Measurements from ENCODE around the gene NKPD1.

The NKPD1 gene

GRCh38 chr19:45179892-45180370 lies 19.1 kb upstream of the NKPD1 start:
- CTCF ChIA-PET = interaction anchor here (0.6 to 1.0 kb wide), 2 partner anchors 32 to 237 kb away, joined by 3 read pairs; no protein-coding TSS in a partner anchor
- WGBS (ENCODE audit: insufficient coverage) = 58% methylated on average over 5 of the region's 9 CpGs
- H3K4me3 ChIP-seq (ENCODE audit: control insufficient read depth in 1 of 7, extremely low read depth in 1 of 7, insufficient read depth in 4 of 7, low read depth in 2 of 7, low read length in 6 of 7) = peak overlapping the region; percentile 79 to 98 (median 96)

GRCh38 chr19:45179072-45179891 lies 18.5 kb upstream of the NKPD1 start:
- ChIA-PET CTCF (interaction anchor here (0.6 to 2.0 kb wide), 7 partner anchors 9 to 238 kb away, joined by 3 to 9 read pairs (median 3); no protein-coding TSS in a partner anchor), POLR2A (interaction anchor here (0.9 kb wide), 1 partner anchor 27 kb away, joined by 3 read pairs; no protein-coding TSS in a partner anchor)
- no peaks in the 10 kb centered on the region for H3K27me3 ChIP-seq (replicated peaks in 2 of 5; ENCODE audit: control insufficient read depth in 4 of 5, insufficient read depth in 5 of 5, low read length in 4 of 5)
- DNase-seq = peak in 2 of 3 donors; percentile 57 to 61
- H3K9me3 ChIP-seq (ENCODE audit: control extremely low read depth in 1 of 5, control insufficient read depth in 4 of 5, insufficient read depth in 2 of 5, low read depth in 1 of 5, low read length in 4 of 5) = no peaks in the 10 kb centered on the region
- WGBS (ENCODE audit: insufficient coverage) = 7% methylated on average over 76 of the region's 97 CpGs
- H3K4me1 ChIP-seq (ENCODE audit: control extremely low read depth in 1 of 4, control insufficient read depth in 4 of 4, insufficient read depth in 4 of 4, low read length in 3 of 4) = peaks cover 0 to 37% (median 25%) of the 10 kb centered on the region in 4 experiments
- H3K4me3 ChIP-seq (ENCODE audit: control insufficient read depth in 1 of 7, extremely low read depth in 1 of 7, insufficient read depth in 4 of 7, low read depth in 2 of 7, low read length in 6 of 7) = peak overlapping the region; percentile 79 to 98 (median 96)
- peak overlapping the region; percentile 54 to 87 for H3K27ac ChIP-seq (ENCODE audit: insufficient read depth in 1 of 2, low read depth in 1 of 2, low read length in 2 of 2, poor library complexity in 1 of 2, severe bottlenecking in 2 of 2)
- H3K36me3 ChIP-seq (ENCODE audit: control insufficient read depth in 4 of 4, insufficient read depth in 4 of 4, low read length in 3 of 4) = peaks cover 0 to 8% (median 4%) of the 10 kb centered on the region in 4 experiments

More at GRCh38 chr19:45179892-45180370, 19.1 kb upstream of the NKPD1 start:
- H3K27ac ChIP-seq (ENCODE audit: insufficient read depth in 1 of 2, low read depth in 1 of 2, low read length in 2 of 2, poor library complexity in 1 of 2, severe bottlenecking in 2 of 2) = peak overlapping the region in 1 of 2 experiments; percentile 87
- H3K36me3 ChIP-seq (ENCODE audit: control insufficient read depth in 4 of 4, insufficient read depth in 4 of 4, low read length in 3 of 4) = peaks cover 0 to 8% (median 4%) of the 10 kb centered on the region in 4 experiments
- no peaks in the 10 kb centered on the region for H3K27me3 ChIP-seq (replicated peaks in 2 of 5; ENCODE audit: control insufficient read depth in 4 of 5, insufficient read depth in 5 of 5, low read length in 4 of 5)
- POLR2A ChIA-PET = no interaction called here
- DNase-seq = no peak
- H3K4me1 ChIP-seq (ENCODE audit: control extremely low read depth in 1 of 4, control insufficient read depth in 4 of 4, insufficient read depth in 4 of 4, low read length in 3 of 4) = peaks cover 0 to 38% (median 26%) of the 10 kb centered on the region in 4 experiments
- no peaks in the 10 kb centered on the region for H3K9me3 ChIP-seq (ENCODE audit: control extremely low read depth in 1 of 5, control insufficient read depth in 4 of 5, insufficient read depth in 2 of 5, low read depth in 1 of 5, low read length in 4 of 5)

- POLR2A ChIA-PET = interaction anchor here (0.9 to 1.4 kb wide), 5 partner anchors 9 to 87 kb away, joined by 3 to 9 read pairs (median 4); no protein-coding TSS in a partner anchor
- Histone ChIP-seq H3K27me3 (replicated peaks in 2 of 5; ENCODE audit: control insufficient read depth in 4 of 5, insufficient read depth in 5 of 5, low read length in 4 of 5) (no peaks in the 10 kb centered on the region), H3K4me3 (ENCODE audit: control insufficient read depth in 1 of 7, extremely low read depth in 1 of 7, insufficient read depth in 4 of 7, low read depth in 2 of 7, low read length in 6 of 7) (peak within 1 kb of the TSS; percentile 79 to 98 (median 96)), H3K36me3 (ENCODE audit: control insufficient read depth in 4 of 4, insufficient read depth in 4 of 4, low read length in 3 of 4) (peaks cover 0 to 8% (median 4%) of the 10 kb centered on the region in 4 experiments), H3K4me1 (ENCODE audit: control extremely low read depth in 1 of 4, control insufficient read depth in 4 of 4, insufficient read depth in 4 of 4, low read length in 3 of 4) (peaks cover 0 to 43% (median 32%) of the 10 kb centered on the region in 4 experiments), H3K9me3 (ENCODE audit: control extremely low read depth in 1 of 5, control insufficient read depth in 4 of 5, insufficient read depth in 2 of 5, low read depth in 1 of 5, low read length in 4 of 5) (no peaks in the 10 kb centered on the region), H3K27ac (ENCODE audit: insufficient read depth in 1 of 2, low read depth in 1 of 2, low read length in 2 of 2, poor library complexity in 1 of 2, severe bottlenecking in 2 of 2) (peak within 1 kb of the TSS; percentile 78 to 92)
- peak; percentile 100 for DNase-seq
- WGBS (ENCODE audit: insufficient coverage) = 0% methylated on average over 49 of the region's 51 CpGs
- CTCF ChIA-PET = interaction anchor here (0.9 to 2.0 kb wide), 10 partner anchors 10 to 91 kb away, joined by 3 to 9 read pairs (median 4); partner anchors contain the start of gene NKPD1
Observed at GRCh38 chr19:45178262-45179071, 17.7 kb upstream of the NKPD1 start, which contains the start of gene BLOC1S3. Gene BLOC1S3 (plus strand): TSS chr19:45178784. CDS start chr19:45179297, 513 bp downstream.

GRCh38 chr19:45177817-45178261 lies 17.1 kb upstream of the NKPD1 start, which contains the start of gene TRAPPC6A:
Gene TRAPPC6A (minus strand): TSS chr19:45178237. CDS start chr19:45178218, 19 bp downstream.
- ChIA-PET CTCF (interaction anchor here (1.2 to 2.0 kb wide), 7 partner anchors 11 to 91 kb away, joined by 3 to 9 read pairs (median 5); partner anchors contain the start of gene NKPD1), POLR2A (interaction anchor here (0.6 to 1.4 kb wide), 6 partner anchors 8 to 199 kb away, joined by 3 to 9 read pairs (median 4); no protein-coding TSS in a partner anchor)
- peak in 2 of 3 donors; percentile 61 to 81 for DNase-seq
- Histone ChIP-seq H3K4me3 (ENCODE audit: control insufficient read depth in 1 of 7, extremely low read depth in 1 of 7, insufficient read depth in 4 of 7, low read depth in 2 of 7, low read length in 6 of 7) (peak within 1 kb of the TSS; percentile 79 to 98 (median 96)), H3K27me3 (replicated peaks in 2 of 5; ENCODE audit: control insufficient read depth in 4 of 5, insufficient read depth in 5 of 5, low read length in 4 of 5) (no peaks in the 10 kb centered on the region), H3K9me3 (ENCODE audit: control extremely low read depth in 1 of 5, control insufficient read depth in 4 of 5, insufficient read depth in 2 of 5, low read depth in 1 of 5, low read length in 4 of 5) (no peaks in the 10 kb centered on the region), H3K36me3 (ENCODE audit: control insufficient read depth in 4 of 4, insufficient read depth in 4 of 4, low read length in 3 of 4) (peaks cover 0 to 8% (median 4%) of the 10 kb centered on the region in 4 experiments), H3K4me1 (ENCODE audit: control extremely low read depth in 1 of 4, control insufficient read depth in 4 of 4, insufficient read depth in 4 of 4, low read length in 3 of 4) (peaks cover 0 to 47% (median 36%) of the 10 kb centered on the region in 4 experiments), H3K27ac (ENCODE audit: insufficient read depth in 1 of 2, low read depth in 1 of 2, low read length in 2 of 2, poor library complexity in 1 of 2, severe bottlenecking in 2 of 2) (peak within 1 kb of the TSS; percentile 78 to 92)
- under 1% methylated on average over 30 of the region's 36 CpGs for WGBS (ENCODE audit: insufficient coverage)

GRCh38 chr19:45175515-45176345 lies 14.9 kb upstream of the NKPD1 start:
- 97% methylated on average over 3 of the region's 10 CpGs for WGBS (ENCODE audit: insufficient coverage)
- Histone ChIP-seq H3K9me3 (ENCODE audit: control extremely low read depth in 1 of 5, control insufficient read depth in 4 of 5, insufficient read depth in 2 of 5, low read depth in 1 of 5, low read length in 4 of 5) (no peaks in the 10 kb centered on the region), H3K27ac (ENCODE audit: insufficient read depth in 1 of 2, low read depth in 1 of 2, low read length in 2 of 2, poor library complexity in 1 of 2, severe bottlenecking in 2 of 2) (no peak overlapping the region), H3K4me3 (ENCODE audit: control insufficient read depth in 1 of 7, extremely low read depth in 1 of 7, insufficient read depth in 4 of 7, low read depth in 2 of 7, low read length in 6 of 7) (no peak overlapping the region), H3K36me3 (ENCODE audit: control insufficient read depth in 4 of 4, insufficient read depth in 4 of 4, low read length in 3 of 4) (peaks cover 0 to 3% (median 0%) of the 10 kb centered on the region in 4 experiments), H3K27me3 (replicated peaks in 2 of 5; ENCODE audit: control insufficient read depth in 4 of 5, insufficient read depth in 5 of 5, low read length in 4 of 5) (no peaks in the 10 kb centered on the region), H3K4me1 (ENCODE audit: control extremely low read depth in 1 of 4, control insufficient read depth in 4 of 4, insufficient read depth in 4 of 4, low read length in 3 of 4) (peaks cover 3 to 62% (median 56%) of the 10 kb centered on the region in 4 experiments)
- POLR2A ChIA-PET = interaction anchor here (0.8 kb wide), 1 partner anchor 14 kb away, joined by 3 read pairs; no protein-coding TSS in a partner anchor
- DNase-seq = no peak
- CTCF ChIA-PET = interaction anchor here (0.6 to 1.2 kb wide), 2 partner anchors 24 to 105 kb away, joined by 3 to 4 read pairs; no protein-coding TSS in a partner anchor
